AG04450 (cell line): ENCODE measurements around the gene CSTPP1. TPM values are rescaled to one million over a fixed set of nuclear protein-coding genes. Genes with fewer than 3 reads are reported as not detected.

Experiments
- CTCF ChIA-PET: fragments of 300-600, 350-600 bp; formaldehyde crosslinking; extraction: SDS; loops from one replicate; lab custom pipeline; 2022; ENCODE audit warnings: antibody characterized with exemption, inconsistent platforms; lab: Charles Lee
- POLR2A ChIA-PET: fragments of 350-600 bp; formaldehyde crosslinking; extraction: SDS; loops from one replicate; lab custom pipeline; 2021; ENCODE audit warnings: antibody characterized with exemption, inconsistent platforms; lab: Yijun Ruan, JAX
- DNase-seq: peaks from one replicate; pipeline ENCODE4 v3.0.0-alpha.2; 2011; ENCODE audit warnings: low read depth, low spot score
- H3K27ac ChIP-seq: one replicate; pipeline ENCODE4 v1.5.1; 2012; ENCODE audit warnings: low read depth, low read length, control low read depth
- H3K27me3 ChIP-seq: one replicate; pipeline ENCODE4 v1.6.0; 2012; ENCODE audit warnings: low read length; ENCODE audit not compliant: control insufficient read depth, insufficient read depth
- H3K4me3 ChIP-seq: 2 replicates; pipeline ENCODE4 v1.5.1; 2011; ENCODE audit warnings: mild to moderate bottlenecking, low read depth, low read length, control low read depth
- H3K9me3 ChIP-seq: 2 replicates; pipeline ENCODE4 v1.5.1; 2012; ENCODE audit warnings: low read length; ENCODE audit not compliant: control insufficient read depth, insufficient read depth
- polyA plus RNA-seq: library from polyadenylated mRNA; depleted of rRNA; stranded (reverse); fragments of >200 nt; gene quantifications from 2 replicates; pipeline ENCODE4 v1.2.3, GENCODE V29; 2011
- TF ChIP-seq, protein P1 (sequence below): IDR thresholded peaks from 2 replicates; pipeline ENCODE4 v1.5.1; 2011; ENCODE audit warnings: low read depth, low read length, control low read depth, inconsistent platforms

CSTPP1 gene
- polyA plus RNA-seq, 1 experiment, result 30.2 TPM

DNA sequence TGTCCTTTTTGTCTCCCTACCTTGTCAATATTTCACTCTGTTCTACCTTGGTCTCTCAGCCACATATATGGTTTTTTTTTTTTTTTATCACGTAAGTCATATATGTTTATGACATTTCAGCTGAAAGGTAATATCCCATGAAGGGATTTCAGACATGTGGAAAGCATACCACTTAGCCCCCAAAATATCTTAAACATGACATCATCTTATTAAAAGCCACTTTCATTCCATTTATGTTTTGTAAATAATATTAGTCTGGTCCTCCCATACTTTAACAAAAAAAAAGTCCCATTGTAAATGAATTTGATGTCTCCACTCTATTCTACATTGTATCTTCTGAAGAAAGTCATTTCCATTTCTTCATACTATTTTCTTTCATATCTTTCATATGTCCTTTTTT lies 85.4 kb downstream of the CSTPP1 start:
- no peak for DNase-seq
- H3K27ac ChIP-seq, result no peak overlapping the region
- POLR2A ChIA-PET, result no interaction called here
- CTCF ChIA-PET, result no interaction called here
- TF ChIP-seq, protein P1, sequence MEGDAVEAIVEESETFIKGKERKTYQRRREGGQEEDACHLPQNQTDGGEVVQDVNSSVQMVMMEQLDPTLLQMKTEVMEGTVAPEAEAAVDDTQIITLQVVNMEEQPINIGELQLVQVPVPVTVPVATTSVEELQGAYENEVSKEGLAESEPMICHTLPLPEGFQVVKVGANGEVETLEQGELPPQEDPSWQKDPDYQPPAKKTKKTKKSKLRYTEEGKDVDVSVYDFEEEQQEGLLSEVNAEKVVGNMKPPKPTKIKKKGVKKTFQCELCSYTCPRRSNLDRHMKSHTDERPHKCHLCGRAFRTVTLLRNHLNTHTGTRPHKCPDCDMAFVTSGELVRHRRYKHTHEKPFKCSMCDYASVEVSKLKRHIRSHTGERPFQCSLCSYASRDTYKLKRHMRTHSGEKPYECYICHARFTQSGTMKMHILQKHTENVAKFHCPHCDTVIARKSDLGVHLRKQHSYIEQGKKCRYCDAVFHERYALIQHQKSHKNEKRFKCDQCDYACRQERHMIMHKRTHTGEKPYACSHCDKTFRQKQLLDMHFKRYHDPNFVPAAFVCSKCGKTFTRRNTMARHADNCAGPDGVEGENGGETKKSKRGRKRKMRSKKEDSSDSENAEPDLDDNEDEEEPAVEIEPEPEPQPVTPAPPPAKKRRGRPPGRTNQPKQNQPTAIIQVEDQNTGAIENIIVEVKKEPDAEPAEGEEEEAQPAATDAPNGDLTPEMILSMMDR, result no peak
- no peaks in the 10 kb centered on the region for H3K9me3 ChIP-seq
- H3K4me3 ChIP-seq, result no peak overlapping the region
- no peaks in the 10 kb centered on the region for H3K27me3 ChIP-seq

DNA sequence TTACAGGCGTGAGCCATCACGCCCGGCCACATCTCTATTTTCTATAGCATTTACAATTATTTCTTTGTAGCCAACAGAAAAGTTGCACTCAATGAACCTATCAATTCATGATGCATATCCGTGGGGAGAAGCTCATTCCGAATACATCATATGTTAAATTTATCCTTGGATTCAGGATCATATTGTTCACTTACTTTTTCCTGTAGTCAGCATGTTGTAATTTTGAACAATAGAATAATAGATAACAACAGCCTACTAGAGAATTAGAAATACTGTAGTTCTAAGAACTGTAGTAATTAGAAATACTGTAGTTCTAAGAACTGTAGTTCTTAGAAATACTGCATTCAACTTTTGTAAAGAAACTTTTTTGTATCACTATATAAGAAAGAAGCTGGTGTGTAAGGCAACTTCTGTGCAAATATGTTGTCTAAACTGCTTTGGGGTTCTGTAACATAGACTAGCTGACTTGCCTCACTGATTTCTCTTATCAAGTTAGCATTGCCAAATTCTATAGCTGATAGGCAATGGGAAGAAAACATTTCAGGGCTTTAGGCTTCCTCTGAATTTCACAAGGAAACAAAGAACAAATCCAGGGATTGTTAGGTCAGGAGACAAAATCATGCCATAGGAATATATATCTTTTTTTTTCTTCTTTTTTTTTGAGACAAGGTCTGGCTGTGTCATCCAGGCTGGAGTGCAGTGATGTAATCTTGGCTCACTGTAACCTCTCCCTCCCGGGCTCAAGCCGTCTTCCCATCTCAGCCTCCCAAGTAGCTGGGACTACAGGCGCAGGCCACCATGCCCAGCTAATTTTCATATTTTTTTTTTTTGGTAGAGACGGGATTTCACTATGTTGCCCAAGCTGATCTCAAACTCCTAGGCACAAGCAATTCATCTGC lies 91.9 kb downstream of the CSTPP1 start:
- Histone ChIP-seq H3K27ac (no peak overlapping the region), H3K27me3 (no peaks in the 10 kb centered on the region), H3K4me3 (no peak overlapping the region), H3K9me3 (no peaks in the 10 kb centered on the region)
- DNase-seq, result no peak
- ChIA-PET CTCF (no interaction called here), POLR2A (no interaction called here)
- TF ChIP-seq, protein P1, result no peak

DNA sequence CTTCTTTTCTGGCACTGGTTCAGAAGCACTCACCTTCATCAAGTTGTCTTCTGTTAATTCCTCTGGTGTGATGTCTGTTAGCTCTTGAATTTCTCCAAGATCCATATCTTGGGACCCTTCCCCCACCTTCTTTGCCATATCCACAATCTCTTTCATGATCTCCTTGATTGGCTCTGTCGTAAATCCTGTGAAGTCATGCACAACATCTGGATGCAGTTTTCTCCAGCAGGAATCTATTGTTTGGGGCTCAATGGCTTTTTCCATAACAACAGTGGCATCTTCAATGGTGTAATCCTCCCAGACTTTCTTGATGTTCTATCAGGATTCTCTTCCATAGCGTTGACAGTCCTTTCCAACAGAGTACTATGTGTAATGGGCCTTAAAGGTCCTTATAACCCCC lies 96.9 kb downstream of the CSTPP1 start:
- H3K9me3 ChIP-seq, result no peaks in the 10 kb centered on the region
- H3K27me3 ChIP-seq, result no peaks in the 10 kb centered on the region
- DNase-seq, result no peak
- no peak overlapping the region for H3K27ac ChIP-seq
- ChIA-PET CTCF (no interaction called here), POLR2A (no interaction called here)
- no peak overlapping the region for H3K4me3 ChIP-seq
- TF ChIP-seq, protein P1, result no peak

- Histone ChIP-seq H3K9me3 (no peaks in the 10 kb centered on the region; the same call in 1 of the 2 replicates), H3K4me3 (no peak overlapping the region), H3K27ac (no peak overlapping the region), H3K27me3 (no peaks in the 10 kb centered on the region)
- ChIA-PET CTCF (interaction anchor here (0.6 kb wide), 1 partner anchor 115 kb away, joined by 3 read pairs; no protein-coding TSS in a partner anchor), POLR2A (interaction anchor here (0.5 kb wide), 1 partner anchor 68 kb away, joined by 10 read pairs; no protein-coding TSS in a partner anchor)
- no peak for DNase-seq
- TF ChIP-seq, protein P1, result no peak
Measured at GRCh38 chr11:47034091-47034490, 97.5 kb downstream of the CSTPP1 start.

- ChIA-PET POLR2A (no interaction called here), CTCF (no interaction called here)
- TF ChIP-seq, protein P1, result no peak
Measured at GRCh38 chr11:47035108-47035507, 98.5 kb downstream of the CSTPP1 start.

More at GRCh38 chr11:47035108-47035507, 98.5 kb downstream of the CSTPP1 start:
- Histone ChIP-seq H3K4me3 (no peak overlapping the region), H3K27me3 (no peaks in the 10 kb centered on the region), H3K9me3 (no peaks in the 10 kb centered on the region; the same call in 1 of the 2 replicates), H3K27ac (no peak overlapping the region)
- no peak for DNase-seq
